ENCODE measurements around the gene CDH4.

CDH4 gene

GRCh38 chr20:61880706-61881105 lies 628.6 kb downstream of the CDH4 start:
- DNase-seq (ENCODE audit: low spot score) = no peak
- in situ Hi-C loops (cut with MboI; ENCODE audit: low sequenced_read_pairs, unreplicated experiment) = no loop called here
- TF ChIP-seq, protein P1, sequence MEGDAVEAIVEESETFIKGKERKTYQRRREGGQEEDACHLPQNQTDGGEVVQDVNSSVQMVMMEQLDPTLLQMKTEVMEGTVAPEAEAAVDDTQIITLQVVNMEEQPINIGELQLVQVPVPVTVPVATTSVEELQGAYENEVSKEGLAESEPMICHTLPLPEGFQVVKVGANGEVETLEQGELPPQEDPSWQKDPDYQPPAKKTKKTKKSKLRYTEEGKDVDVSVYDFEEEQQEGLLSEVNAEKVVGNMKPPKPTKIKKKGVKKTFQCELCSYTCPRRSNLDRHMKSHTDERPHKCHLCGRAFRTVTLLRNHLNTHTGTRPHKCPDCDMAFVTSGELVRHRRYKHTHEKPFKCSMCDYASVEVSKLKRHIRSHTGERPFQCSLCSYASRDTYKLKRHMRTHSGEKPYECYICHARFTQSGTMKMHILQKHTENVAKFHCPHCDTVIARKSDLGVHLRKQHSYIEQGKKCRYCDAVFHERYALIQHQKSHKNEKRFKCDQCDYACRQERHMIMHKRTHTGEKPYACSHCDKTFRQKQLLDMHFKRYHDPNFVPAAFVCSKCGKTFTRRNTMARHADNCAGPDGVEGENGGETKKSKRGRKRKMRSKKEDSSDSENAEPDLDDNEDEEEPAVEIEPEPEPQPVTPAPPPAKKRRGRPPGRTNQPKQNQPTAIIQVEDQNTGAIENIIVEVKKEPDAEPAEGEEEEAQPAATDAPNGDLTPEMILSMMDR (IDR thresholded peaks at IDR 0.05; ENCODE audit: borderline replicate concordance, control extremely low read depth, extremely low read depth, insufficient read depth, missing control alignments) = no peak

DNA sequence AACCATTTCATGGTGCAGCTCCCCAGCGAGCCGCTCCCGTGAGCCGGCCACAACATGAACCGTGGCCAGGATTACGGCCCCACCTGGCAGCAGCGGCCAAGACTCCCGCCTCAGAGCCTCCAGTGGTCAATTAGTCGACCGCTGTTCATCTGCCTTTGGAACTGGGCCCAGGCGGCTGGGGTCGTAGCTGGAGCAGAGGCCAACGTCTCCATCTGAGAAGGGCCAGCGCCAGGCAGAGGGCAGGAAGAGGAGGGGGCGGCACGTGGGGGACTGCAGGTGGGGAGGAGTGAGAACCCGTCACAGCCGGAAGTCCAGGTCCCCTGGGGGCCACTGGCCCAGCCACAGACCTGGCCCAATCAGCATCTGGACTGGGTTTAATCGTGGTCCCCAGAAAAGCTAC lies 629.4 kb downstream of the CDH4 start:
- in situ Hi-C loops (cut with MboI; ENCODE audit: low sequenced_read_pairs, unreplicated experiment) = no loop called here
- DNase-seq (ENCODE audit: low spot score) = no peak
- TF ChIP-seq, protein P1 (IDR thresholded peaks at IDR 0.05; ENCODE audit: borderline replicate concordance, control extremely low read depth, extremely low read depth, insufficient read depth, missing control alignments) = no peak

GRCh38 chr20:61881861-61882260 lies 629.8 kb downstream of the CDH4 start:
- in situ Hi-C loops (cut with MboI; ENCODE audit: low sequenced_read_pairs, unreplicated experiment) = no loop called here
- TF ChIP-seq, protein P1 (IDR thresholded peaks at IDR 0.05; ENCODE audit: borderline replicate concordance, control extremely low read depth, extremely low read depth, insufficient read depth, missing control alignments) = no peak
- no peak for DNase-seq (ENCODE audit: low spot score)

GRCh38 chr20:61882716-61883615 lies 630.9 kb downstream of the CDH4 start:
- in situ Hi-C loops (cut with MboI; ENCODE audit: low sequenced_read_pairs, unreplicated experiment) = no loop called here
- no peak for DNase-seq (ENCODE audit: low spot score)
- TF ChIP-seq, protein P1 (IDR thresholded peaks at IDR 0.05; ENCODE audit: borderline replicate concordance, control extremely low read depth, extremely low read depth, insufficient read depth, missing control alignments) = no peak

DNA sequence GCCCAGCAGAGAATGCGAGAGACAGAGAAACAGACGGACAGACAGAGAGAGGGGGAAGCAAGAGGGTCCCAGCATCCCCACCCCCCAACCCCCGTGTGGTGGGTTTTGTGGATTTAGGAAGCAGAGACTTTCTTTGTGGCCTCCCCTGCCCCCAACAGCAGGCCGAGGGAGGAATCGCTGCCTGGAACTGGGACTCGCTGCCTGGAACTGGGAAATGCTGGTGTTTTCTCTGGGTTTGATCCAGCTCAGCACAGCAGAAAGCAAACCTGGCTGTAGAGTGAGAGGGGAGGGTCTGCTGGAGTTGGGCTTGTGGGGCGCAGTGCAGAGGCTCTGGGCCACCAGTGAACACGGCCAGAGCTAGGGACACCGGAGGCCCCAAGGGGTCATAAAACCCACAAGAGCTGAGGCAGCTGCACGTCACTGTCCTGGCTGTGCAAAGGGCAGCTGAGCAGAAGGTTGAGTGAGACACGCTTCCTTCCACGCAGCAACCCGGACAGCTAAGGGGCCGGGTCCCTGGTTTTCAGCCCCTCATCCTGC lies 631.9 kb downstream of the CDH4 start:
- TF ChIP-seq, protein P1 (IDR thresholded peaks at IDR 0.05; ENCODE audit: borderline replicate concordance, control extremely low read depth, extremely low read depth, insufficient read depth, missing control alignments) = no peak
- in situ Hi-C loops (cut with MboI; ENCODE audit: low sequenced_read_pairs, unreplicated experiment) = no loop called here
- no peak for DNase-seq (ENCODE audit: low spot score)

DNA sequence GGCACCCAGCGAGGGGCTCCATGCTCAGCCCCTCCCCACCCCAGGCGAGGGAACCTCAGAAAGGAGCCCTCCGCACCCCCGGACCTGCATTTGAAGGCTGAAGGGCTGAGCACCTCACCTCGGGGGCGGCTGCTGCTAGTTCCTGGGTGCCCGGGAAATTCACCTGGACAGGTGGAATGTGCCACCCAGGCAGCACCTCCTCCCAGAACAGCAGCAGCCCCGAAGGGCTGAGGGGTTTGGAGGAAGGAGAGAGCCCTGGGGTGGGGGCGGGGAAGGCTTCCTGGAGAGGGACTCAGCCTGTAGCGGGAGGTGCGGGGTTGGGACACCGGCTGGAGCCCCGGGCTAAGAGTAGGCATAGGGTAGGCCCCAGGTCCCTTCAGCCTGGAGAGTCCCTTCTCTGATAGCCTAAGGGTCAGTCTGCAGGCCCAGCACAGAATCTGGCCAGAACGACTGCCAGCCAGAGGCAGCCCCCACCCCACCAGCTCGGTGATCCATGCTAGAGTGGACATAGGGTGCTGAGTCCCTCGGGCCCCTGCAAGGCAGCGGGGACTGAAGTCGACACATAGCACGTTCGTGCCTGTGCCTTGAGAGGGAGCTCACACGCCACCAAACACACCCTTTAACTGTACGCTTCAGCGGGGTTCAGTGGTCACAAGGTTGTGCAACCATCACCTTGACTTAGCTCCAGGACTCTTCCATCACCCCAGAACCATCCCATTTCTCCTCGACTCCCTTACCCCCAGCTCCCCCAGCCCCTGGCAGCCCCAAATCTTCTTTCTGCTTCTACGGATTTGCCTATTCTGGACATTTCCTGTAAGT lies 632.7 kb downstream of the CDH4 start:
- no peak for DNase-seq (ENCODE audit: low spot score)
- in situ Hi-C loops (cut with MboI; ENCODE audit: low sequenced_read_pairs, unreplicated experiment) = no loop called here
- TF ChIP-seq, protein P1 (IDR thresholded peaks at IDR 0.05; ENCODE audit: borderline replicate concordance, control extremely low read depth, extremely low read depth, insufficient read depth, missing control alignments) = no peak
